HCT116 (cell line): ENCODE data around the gene CHMP4B. TPM values are rescaled to one million over a fixed set of nuclear protein-coding genes. Genes with fewer than 3 reads are reported as not detected.

Source experiments
- ATAC-seq: fragments of 200-7000 bp; cut with Tn5 transposase; 2 replicates; pipeline ENCODE4 v1.9.1; 2020; ENCODE audit warnings: mild to moderate bottlenecking, moderate library complexity
- BruUV-seq: library from RNA; stranded (reverse); fragments of 400-500 nt; replicated peaks from 2 replicates; lab custom pipeline; 2021; lab: Mats Ljungman, UMichigan
- CTCF ChIA-PET: fragments of 300-600 bp; sonication (Branson Sonifier 250); formaldehyde crosslinking; loops from one replicate; lab custom pipeline; 2021; ENCODE audit warnings: antibody characterized with exemption; lab: Charles Lee
- POLR2A ChIA-PET: fragments of 300-600, 350-600 bp; sonication (Branson Sonifier 250); formaldehyde crosslinking; loops from one replicate; lab custom pipeline; 2021; ENCODE audit warnings: antibody characterized with exemption; lab: Charles Lee
- RAD21 ChIA-PET, 2 experiments: fragments of 300-600 bp; sonication (Branson Sonifier 250); formaldehyde crosslinking; loops; one replicate each; lab custom pipeline; 2023; ENCODE audit warnings: low total read pairs in 2 of 2; ENCODE audit not compliant: uncharacterized antibody in 2 of 2, unreplicated experiment in 2 of 2, low non-redundant PET in 1 of 2; lab: Charles Lee
- DNase-seq: peaks from one replicate; pipeline ENCODE4 v3.0.0-alpha.2; 2010; ENCODE audit warnings: low read depth, low spot score
- H2AFZ ChIP-seq: fragments of 200-600 bp; shearing (Covaris generic), sonication (generic); 2 replicates; pipeline ENCODE4 v1.6.1; 2017; ENCODE audit warnings: low read depth, mixed run types, mixed read lengths, antibody characterized with exemption, low read length; ENCODE audit not compliant: poor library complexity, severe bottlenecking
- H3K27ac ChIP-seq: 2 replicates; pipeline ENCODE4 v1.5.1; 2012; ENCODE audit warnings: low read depth, low read length
- H3K27me3 ChIP-seq: fragments of 200-600 bp; sonication (generic); 2 replicates; pipeline ENCODE4 v1.6.1; 2016; ENCODE audit warnings: mixed run types, low read length, mixed read lengths; ENCODE audit not compliant: insufficient read depth
- H3K36me3 ChIP-seq, 2 experiments: fragments of 200-500 bp in 1 of 2; fragments of 200-600 bp in 1 of 2; sonication (Bioruptor generic) in 1 of 2; sonication (generic) in 1 of 2; 2 replicates each; pipeline versions ENCODE4 v1.5.1 to v1.6.1; 2014 to 2016; ENCODE audit warnings: low read length in 2 of 2, inconsistent platforms in 1 of 2, mixed read lengths in 1 of 2, mixed run types in 1 of 2; ENCODE audit not compliant: insufficient read depth in 2 of 2, control insufficient read depth in 1 of 2
- H3K4me1 ChIP-seq, 2 experiments: fragments of 200-600 bp in 1 of 2; sonication (generic) in 1 of 2; 2 replicates each; pipeline versions ENCODE4 v1.5.1 to v1.6.1; 2012 to 2017; ENCODE audit warnings: low read length in 2 of 2, inconsistent platforms in 1 of 2, mild to moderate bottlenecking in 1 of 2, mixed read lengths in 1 of 2, mixed run types in 1 of 2, moderate library complexity in 1 of 2; ENCODE audit not compliant: insufficient read depth in 2 of 2, control insufficient read depth in 1 of 2
- H3K4me2 ChIP-seq: fragments of 200-600 bp; sonication (generic); 2 replicates; pipeline ENCODE4 v1.6.1; 2017; ENCODE audit warnings: mixed run types, low read length, mixed read lengths
- H3K4me3 ChIP-seq, 2 experiments: fragments of 200-600 bp in 1 of 2; sonication (generic) in 1 of 2; replicated peaks in 1 of 2; 2 replicates each; pipeline ENCODE4 v1.5.1; 2011 to 2016; ENCODE audit warnings: low read length in 2 of 2, control low read depth in 1 of 2, low read depth in 1 of 2, mild to moderate bottlenecking in 1 of 2, mixed read lengths in 1 of 2, mixed run types in 1 of 2
- H3K79me2 ChIP-seq: fragments of 200-600 bp; sonication (generic); 2 replicates; pipeline ENCODE4 v1.6.1; 2017; ENCODE audit warnings: mild to moderate bottlenecking, mixed run types, low read length, moderate library complexity, mixed read lengths; ENCODE audit not compliant: insufficient read depth
- H3K9ac ChIP-seq: fragments of 200-600 bp; sonication (generic); 2 replicates; pipeline ENCODE4 v1.6.1; 2016; ENCODE audit warnings: low read length, mixed read lengths
- H3K9me2 ChIP-seq: fragments of 200-600 bp; sonication (generic), shearing (Covaris generic); 2 replicates; pipeline ENCODE4 v1.6.1; 2017; ENCODE audit warnings: mixed run types, mild to moderate bottlenecking, moderate library complexity; ENCODE audit not compliant: insufficient read depth
- H3K9me3 ChIP-seq, 2 experiments: fragments of 200-500 bp in 1 of 2; fragments of 200-600 bp in 1 of 2; sonication (Bioruptor generic) in 1 of 2; sonication (generic) in 1 of 2; 2 replicates each; pipeline ENCODE4 v1.6.1; 2014 to 2017; ENCODE audit warnings: low read length in 2 of 2, mixed read lengths in 2 of 2, inconsistent platforms in 1 of 2, low read depth in 1 of 2, mild to moderate bottlenecking in 1 of 2, mixed run types in 1 of 2, moderate library complexity in 1 of 2; ENCODE audit not compliant: control insufficient read depth in 1 of 2, insufficient read depth in 1 of 2
- H4K20me1 ChIP-seq: fragments of 200-600 bp; sonication (generic), shearing (Covaris generic); 2 replicates; pipeline ENCODE4 v1.6.1; 2017; ENCODE audit warnings: mixed run types, mild to moderate bottlenecking, moderate library complexity; ENCODE audit not compliant: insufficient read depth
- ATF3 ChIP-seq: IDR thresholded peaks from 2 replicates; pipeline ENCODE4 v1.6.1; 2012
- CEBPB ChIP-seq: IDR thresholded peaks from 2 replicates; pipeline ENCODE4 v1.6.1; 2012; ENCODE audit warnings: low read depth
- EGR1 ChIP-seq: IDR thresholded peaks from 2 replicates; pipeline ENCODE4 v1.6.1; 2012; ENCODE audit warnings: low read depth
- ELF1 ChIP-seq: IDR thresholded peaks from 2 replicates; pipeline ENCODE4 v1.6.1; 2012; ENCODE audit warnings: low read depth, borderline replicate concordance
- EZH2 ChIP-seq: fragments of 200-600 bp; sonication (generic); IDR thresholded peaks from 2 replicates; pipeline ENCODE4 v1.6.1; 2017; ENCODE audit warnings: antibody characterized with exemption, mixed run types
- JUND ChIP-seq: IDR thresholded peaks from 2 replicates; pipeline ENCODE4 v1.6.1; 2012
- POLR2A ChIP-seq: IDR thresholded peaks from 2 replicates; pipeline ENCODE4 v1.7.0; 2011; ENCODE audit warnings: borderline replicate concordance; ENCODE audit not compliant: insufficient read depth, insufficient read length; ENCODE audit errors: extremely low read depth
- POLR2AphosphoS5 ChIP-seq: IDR thresholded peaks from 2 replicates; pipeline ENCODE4 v1.6.1; 2011; ENCODE audit warnings: mild to moderate bottlenecking, low read depth, low read length, moderate library complexity
- RAD21 ChIP-seq: IDR thresholded peaks from 2 replicates; pipeline ENCODE4 v1.6.1; 2012; ENCODE audit warnings: low read depth, mild to moderate bottlenecking
- SIN3A ChIP-seq: IDR thresholded peaks from 2 replicates; pipeline ENCODE4 v1.6.1; 2012; ENCODE audit warnings: low read depth
- SP1 ChIP-seq: IDR thresholded peaks from 2 replicates; pipeline ENCODE4 v1.6.1; 2012; ENCODE audit warnings: low read depth
- SRF ChIP-seq: IDR thresholded peaks from 2 replicates; pipeline ENCODE4 v1.6.1; 2012; ENCODE audit warnings: low read depth
- TCF7L2 ChIP-seq: IDR thresholded peaks from 2 replicates; pipeline ENCODE4 v1.7.0; 2011; ENCODE audit warnings: borderline replicate concordance, inconsistent platforms; ENCODE audit not compliant: insufficient read depth, insufficient read length; ENCODE audit errors: extremely low read depth
- intact Hi-C: fragments of 100-400 bp; cut with micrococcal nuclease; formaldehyde crosslinking; loops from 2 replicates; pipeline ENCODE4 v1.10.0; 2022
- total RNA-seq: library from RNA; stranded (reverse); gene quantifications from one replicate; pipeline ENCODE4 v1.2.1, GENCODE V29; 2021; ENCODE audit not compliant: unreplicated experiment
- TF ChIP-seq, protein P1 (sequence below): IDR thresholded peaks from 2 replicates; pipeline ENCODE4 v1.6.1; 2012
- TF ChIP-seq, protein P2 (sequence below): IDR thresholded peaks from 2 replicates; pipeline ENCODE4 v1.6.1; 2011; ENCODE audit warnings: mild to moderate bottlenecking, low read length, moderate library complexity; ENCODE audit not compliant: insufficient replicate concordance; ENCODE audit errors: extremely low read depth
- TF ChIP-seq, protein P3 (sequence below): IDR thresholded peaks from 2 replicates; pipeline ENCODE4 v1.6.1; 2012; ENCODE audit warnings: low read depth

The CHMP4B gene
- total RNA-seq, 1 experiment from 2014 or later = 56.9 TPM

DNA sequence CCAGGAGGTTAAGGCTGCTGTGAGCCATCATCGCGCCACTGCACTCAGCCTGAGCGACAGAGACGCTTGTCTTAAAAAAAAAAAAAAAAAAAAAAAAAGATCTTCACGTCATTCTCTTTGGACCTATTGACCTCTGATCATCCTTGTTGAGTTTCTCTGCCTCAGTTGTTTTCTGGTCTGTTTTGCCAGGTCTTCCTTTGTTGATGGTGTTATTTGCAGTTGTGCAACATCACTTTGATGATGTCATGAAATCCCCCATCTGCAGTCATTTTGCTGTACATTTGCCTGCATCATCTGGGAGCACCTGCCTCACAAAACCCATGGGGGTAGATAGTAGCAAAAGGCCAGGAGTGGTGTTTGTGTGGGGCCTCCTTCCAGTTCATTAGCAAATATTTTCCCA is 39.2 kb upstream of the CHMP4B start:
- no peaks in the 10 kb centered on the region for H3K27me3 ChIP-seq
- ATAC-seq (no peak), DNase-seq (no peak)
- no TSS peak for BruUV-seq
- CTCF ChIA-PET = no interaction called here
- intact Hi-C loops = no loop called here
- no peak overlapping the region for H3K4me2 ChIP-seq
- no peaks in the 10 kb centered on the region for H3K79me2 ChIP-seq
- H3K9ac ChIP-seq = no peak overlapping the region
- no peaks in the 10 kb centered on the region for H4K20me1 ChIP-seq
- H3K4me3 ChIP-seq = no peak overlapping the region
- H3K4me1 ChIP-seq = no peaks in the 10 kb centered on the region
- TF ChIP-seq, protein P1, sequence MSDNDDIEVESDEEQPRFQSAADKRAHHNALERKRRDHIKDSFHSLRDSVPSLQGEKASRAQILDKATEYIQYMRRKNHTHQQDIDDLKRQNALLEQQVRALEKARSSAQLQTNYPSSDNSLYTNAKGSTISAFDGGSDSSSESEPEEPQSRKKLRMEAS = no peak
- TF ChIP-seq TCF7L2 = no peak
- no peak for TF ChIP-seq ELF1
- RAD21 ChIA-PET = no interaction called here
- POLR2A ChIA-PET = no interaction called here
- no peaks in the 10 kb centered on the region for H3K9me3 ChIP-seq
- no peak overlapping the region for H2AFZ ChIP-seq
- H3K9me2 ChIP-seq = no peaks in the 10 kb centered on the region
- no peak overlapping the region for H3K27ac ChIP-seq
- H3K36me3 ChIP-seq = no peaks in the 10 kb centered on the region; a peak in 1 of 4 replicates

DNA sequence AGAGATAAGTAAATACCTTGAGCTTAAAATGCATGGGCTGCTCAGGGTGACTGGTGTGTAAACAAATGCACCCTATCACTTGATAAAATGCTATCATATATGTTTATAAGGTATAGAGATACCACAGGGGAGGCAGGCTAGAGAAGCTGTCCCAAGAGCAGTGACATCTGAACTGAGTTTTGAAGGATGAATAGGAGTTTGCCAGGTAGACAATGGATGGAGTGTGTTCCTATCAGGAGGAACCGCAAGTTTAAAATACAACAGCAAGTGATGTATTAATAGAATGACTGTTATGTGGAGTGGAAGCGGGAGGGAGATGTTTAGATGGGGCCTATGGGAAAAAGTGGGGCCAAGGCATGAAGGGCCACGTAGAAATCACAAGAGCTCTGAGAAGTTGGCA is 38.7 kb upstream of the CHMP4B start:
- ChIA-PET POLR2A (no interaction called here), RAD21 (no interaction called here), CTCF (no interaction called here)
- Histone ChIP-seq H3K36me3 (no peaks in the 10 kb centered on the region; a peak in 1 of 4 replicates), H3K79me2 (no peaks in the 10 kb centered on the region), H3K27ac (no peak overlapping the region), H3K9me3 (no peaks in the 10 kb centered on the region), H2AFZ (no peak overlapping the region), H3K9me2 (no peaks in the 10 kb centered on the region), H3K4me1 (peaks cover 0 to under 1% of the 10 kb centered on the region in 2 experiments; a peak in 2 of 4 replicates), H4K20me1 (no peaks in the 10 kb centered on the region), H3K27me3 (no peaks in the 10 kb centered on the region), H3K4me3 (no peak overlapping the region), H3K4me2 (no peak overlapping the region), H3K9ac (no peak overlapping the region)
- TF ChIP-seq CEBPB (no peak), TCF7L2 (no peak), EGR1 (no peak), POLR2A (no peak), ELF1 (no peak), JUND (no peak), ATF3 (no peak), SIN3A (no peak), POLR2AphosphoS5 (no peak), SP1 (no peak), SRF (no peak), RAD21 (no peak), EZH2 (no peak)
- TF ChIP-seq, protein P2, sequence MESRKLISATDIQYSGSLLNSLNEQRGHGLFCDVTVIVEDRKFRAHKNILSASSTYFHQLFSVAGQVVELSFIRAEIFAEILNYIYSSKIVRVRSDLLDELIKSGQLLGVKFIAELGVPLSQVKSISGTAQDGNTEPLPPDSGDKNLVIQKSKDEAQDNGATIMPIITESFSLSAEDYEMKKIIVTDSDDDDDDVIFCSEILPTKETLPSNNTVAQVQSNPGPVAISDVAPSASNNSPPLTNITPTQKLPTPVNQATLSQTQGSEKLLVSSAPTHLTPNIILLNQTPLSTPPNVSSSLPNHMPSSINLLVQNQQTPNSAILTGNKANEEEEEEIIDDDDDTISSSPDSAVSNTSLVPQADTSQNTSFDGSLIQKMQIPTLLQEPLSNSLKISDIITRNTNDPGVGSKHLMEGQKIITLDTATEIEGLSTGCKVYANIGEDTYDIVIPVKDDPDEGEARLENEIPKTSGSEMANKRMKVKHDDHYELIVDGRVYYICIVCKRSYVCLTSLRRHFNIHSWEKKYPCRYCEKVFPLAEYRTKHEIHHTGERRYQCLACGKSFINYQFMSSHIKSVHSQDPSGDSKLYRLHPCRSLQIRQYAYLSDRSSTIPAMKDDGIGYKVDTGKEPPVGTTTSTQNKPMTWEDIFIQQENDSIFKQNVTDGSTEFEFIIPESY = no peak
- TF ChIP-seq, protein P3, sequence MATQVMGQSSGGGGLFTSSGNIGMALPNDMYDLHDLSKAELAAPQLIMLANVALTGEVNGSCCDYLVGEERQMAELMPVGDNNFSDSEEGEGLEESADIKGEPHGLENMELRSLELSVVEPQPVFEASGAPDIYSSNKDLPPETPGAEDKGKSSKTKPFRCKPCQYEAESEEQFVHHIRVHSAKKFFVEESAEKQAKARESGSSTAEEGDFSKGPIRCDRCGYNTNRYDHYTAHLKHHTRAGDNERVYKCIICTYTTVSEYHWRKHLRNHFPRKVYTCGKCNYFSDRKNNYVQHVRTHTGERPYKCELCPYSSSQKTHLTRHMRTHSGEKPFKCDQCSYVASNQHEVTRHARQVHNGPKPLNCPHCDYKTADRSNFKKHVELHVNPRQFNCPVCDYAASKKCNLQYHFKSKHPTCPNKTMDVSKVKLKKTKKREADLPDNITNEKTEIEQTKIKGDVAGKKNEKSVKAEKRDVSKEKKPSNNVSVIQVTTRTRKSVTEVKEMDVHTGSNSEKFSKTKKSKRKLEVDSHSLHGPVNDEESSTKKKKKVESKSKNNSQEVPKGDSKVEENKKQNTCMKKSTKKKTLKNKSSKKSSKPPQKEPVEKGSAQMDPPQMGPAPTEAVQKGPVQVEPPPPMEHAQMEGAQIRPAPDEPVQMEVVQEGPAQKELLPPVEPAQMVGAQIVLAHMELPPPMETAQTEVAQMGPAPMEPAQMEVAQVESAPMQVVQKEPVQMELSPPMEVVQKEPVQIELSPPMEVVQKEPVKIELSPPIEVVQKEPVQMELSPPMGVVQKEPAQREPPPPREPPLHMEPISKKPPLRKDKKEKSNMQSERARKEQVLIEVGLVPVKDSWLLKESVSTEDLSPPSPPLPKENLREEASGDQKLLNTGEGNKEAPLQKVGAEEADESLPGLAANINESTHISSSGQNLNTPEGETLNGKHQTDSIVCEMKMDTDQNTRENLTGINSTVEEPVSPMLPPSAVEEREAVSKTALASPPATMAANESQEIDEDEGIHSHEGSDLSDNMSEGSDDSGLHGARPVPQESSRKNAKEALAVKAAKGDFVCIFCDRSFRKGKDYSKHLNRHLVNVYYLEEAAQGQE = no peak
- TF ChIP-seq, protein P1 = no peak
- intact Hi-C loops = no loop called here
- no peak for ATAC-seq
- DNase-seq = no peak
- BruUV-seq = no TSS peak
